Measurements from ENCODE around the gene SPOCK2.

The SPOCK2 gene

DNA sequence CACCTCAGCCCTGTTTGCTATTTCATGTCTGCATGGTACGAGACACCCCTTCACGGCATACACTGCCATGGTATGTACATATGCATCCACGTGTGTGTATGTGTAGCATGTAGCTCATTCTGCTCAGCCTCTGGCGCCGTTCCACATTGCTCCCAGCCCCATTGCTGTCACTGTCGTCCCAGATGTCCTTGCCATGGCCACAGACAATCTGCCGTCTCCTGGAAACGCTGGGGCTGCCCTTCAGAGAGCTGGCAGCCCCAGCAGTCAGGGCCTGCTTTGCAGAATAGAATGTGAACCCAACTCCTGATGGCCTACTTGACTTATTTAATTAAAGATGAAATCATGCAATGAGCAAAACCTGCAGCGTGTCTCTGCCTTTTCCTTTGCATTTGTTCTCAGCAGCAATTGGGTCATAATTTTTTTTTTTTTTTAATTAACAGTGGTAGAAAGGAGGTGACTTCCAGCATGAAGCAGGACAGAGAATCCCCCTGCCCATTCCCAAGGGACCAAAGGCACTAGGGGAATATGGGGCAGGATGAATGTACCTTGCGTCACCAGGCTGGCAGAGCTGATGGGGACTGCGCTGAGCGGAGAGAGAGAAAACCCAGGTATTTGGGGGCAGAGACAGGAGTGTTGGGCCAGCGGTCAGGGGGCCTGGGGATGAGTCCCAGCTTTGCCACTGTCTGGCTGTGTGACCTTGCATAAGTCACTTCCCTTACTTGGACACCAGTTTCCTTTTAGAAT, 75.0 kb downstream of the SPOCK2 start:
- Histone ChIP-seq H3K9ac (ENCODE audit: insufficient read length) (no peak overlapping the region), H3K27ac (no peak overlapping the region), H3K9me3 (ENCODE audit: low read depth, low read length) (no peaks in the 10 kb centered on the region), H3K4me3 (no peak overlapping the region), H3K36me3 (ENCODE audit: insufficient read depth, low read length) (no peaks in the 10 kb centered on the region; the same call in 1 of the 2 replicates)
- no peak for DNase-seq (ENCODE audit: low read depth, low spot score)
- TF ChIP-seq EZH2 (IDR thresholded peaks at IDR 0.05) (no peak), POLR2AphosphoS5 (IDR thresholded peaks at IDR 0.05; ENCODE audit: borderline replicate concordance, low read depth, low read length) (no peak), FOXP2 (optimal IDR thresholded peaks at IDR 0.05; ENCODE audit: control extremely low read depth, extremely low read length, insufficient read depth) (no peak)

DNA sequence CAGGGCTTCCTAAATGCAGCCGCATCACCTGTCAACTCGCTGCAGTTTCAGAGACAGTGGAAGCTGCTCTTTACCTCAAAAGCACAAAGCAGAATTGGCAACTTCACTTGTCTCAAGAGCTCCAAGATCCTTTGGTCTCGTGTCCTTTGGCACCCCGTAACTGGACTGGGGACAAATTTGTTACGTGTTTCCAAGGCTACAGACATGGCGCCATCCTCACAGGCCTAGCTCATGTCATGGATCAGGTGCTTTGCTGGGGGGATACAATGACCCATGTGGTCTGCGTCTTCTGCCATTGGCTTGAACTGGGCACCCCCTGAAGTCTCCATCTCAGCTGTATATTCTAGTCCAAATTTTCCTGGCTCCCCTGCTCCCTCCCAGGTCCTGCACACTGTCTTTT, 75.6 kb downstream of the SPOCK2 start:
- H3K36me3 ChIP-seq (ENCODE audit: insufficient read depth, low read length): no peaks in the 10 kb centered on the region; the same call in 1 of the 2 replicates
- no peak overlapping the region for H3K9ac ChIP-seq (ENCODE audit: insufficient read length)
- no peak overlapping the region for H3K27ac ChIP-seq

DNA sequence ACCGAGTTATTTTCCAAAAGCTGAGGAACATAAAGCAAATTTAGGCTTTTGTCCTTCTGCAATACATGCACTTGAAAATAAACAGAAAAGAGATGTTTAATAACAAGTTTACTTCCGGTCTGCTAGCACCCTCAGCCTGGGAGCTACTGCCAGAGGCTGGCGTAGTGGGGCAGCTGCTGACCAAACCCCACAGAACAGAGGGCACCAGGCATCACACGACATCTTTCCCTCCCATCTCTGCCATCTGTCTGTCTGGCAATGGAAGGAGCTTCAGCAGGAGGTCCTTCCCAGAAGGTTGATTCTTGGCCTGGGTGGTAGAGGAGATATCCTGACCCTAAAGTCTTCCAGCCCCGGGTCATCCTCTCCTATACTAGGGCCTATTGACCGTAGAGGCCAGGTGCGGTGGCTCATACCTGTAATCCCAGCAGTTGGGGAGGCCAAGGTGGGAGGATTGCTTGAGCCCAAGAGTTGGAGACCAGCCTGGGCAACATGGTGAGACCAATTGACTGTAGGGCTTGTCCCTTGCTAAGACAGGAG, 76.3 kb downstream of the SPOCK2 start:
- DNase-seq (ENCODE audit: low read depth, low spot score): no peak
- H3K4me3 ChIP-seq: no peak overlapping the region
- H3K36me3 ChIP-seq (ENCODE audit: insufficient read depth, low read length): no peaks in the 10 kb centered on the region; the same call in 1 of the 2 replicates
- H3K9ac ChIP-seq (ENCODE audit: insufficient read length): no peak overlapping the region
- no peak for TF ChIP-seq EZH2 (IDR thresholded peaks at IDR 0.05)
- TF ChIP-seq FOXP2 (optimal IDR thresholded peaks at IDR 0.05; ENCODE audit: control extremely low read depth, extremely low read length, insufficient read depth): no peak
- no peak for TF ChIP-seq POLR2AphosphoS5 (IDR thresholded peaks at IDR 0.05; ENCODE audit: borderline replicate concordance, low read depth, low read length)
- no peak overlapping the region for H3K27ac ChIP-seq
- H3K9me3 ChIP-seq (ENCODE audit: low read depth, low read length): no peaks in the 10 kb centered on the region

More for the DNA sequence above, 75.6 kb downstream of the SPOCK2 start:
- H3K4me3 ChIP-seq: no peak overlapping the region
- H3K9me3 ChIP-seq (ENCODE audit: low read depth, low read length): no peaks in the 10 kb centered on the region
- no peak for DNase-seq (ENCODE audit: low read depth, low spot score)
- TF ChIP-seq FOXP2 (optimal IDR thresholded peaks at IDR 0.05; ENCODE audit: control extremely low read depth, extremely low read length, insufficient read depth) (no peak), POLR2AphosphoS5 (IDR thresholded peaks at IDR 0.05; ENCODE audit: borderline replicate concordance, low read depth, low read length) (no peak)

DNA sequence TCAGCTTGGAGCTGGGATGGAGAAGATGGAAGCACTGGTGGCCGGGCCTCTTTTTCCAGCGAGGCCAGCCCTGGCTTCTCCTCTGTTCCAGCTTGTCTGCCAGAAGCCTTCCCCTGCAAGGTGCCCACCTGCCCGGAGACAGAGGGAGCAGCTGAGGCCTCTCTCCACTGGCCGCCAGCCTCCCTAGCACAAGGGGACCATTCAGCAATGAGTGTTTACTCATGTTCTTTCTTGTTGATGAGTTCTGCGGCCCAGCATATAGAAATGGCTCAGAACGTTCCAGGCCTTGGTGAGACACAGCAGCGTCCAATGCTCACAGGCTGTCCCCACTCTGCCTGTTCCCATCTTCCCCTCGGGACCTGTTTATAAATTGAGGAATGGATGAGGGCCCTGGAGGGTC, 76.9 kb downstream of the SPOCK2 start:
- H3K36me3 ChIP-seq (ENCODE audit: insufficient read depth, low read length): no peaks in the 10 kb centered on the region; the same call in 1 of the 2 replicates
- no peak overlapping the region for H3K4me3 ChIP-seq
- no peaks in the 10 kb centered on the region for H3K9me3 ChIP-seq (ENCODE audit: low read depth, low read length)
- no peak for DNase-seq (ENCODE audit: low read depth, low spot score)
- no peak overlapping the region for H3K27ac ChIP-seq
- no peak overlapping the region for H3K9ac ChIP-seq (ENCODE audit: insufficient read length)
- TF ChIP-seq POLR2AphosphoS5 (IDR thresholded peaks at IDR 0.05; ENCODE audit: borderline replicate concordance, low read depth, low read length) (no peak), FOXP2 (optimal IDR thresholded peaks at IDR 0.05; ENCODE audit: control extremely low read depth, extremely low read length, insufficient read depth) (no peak), EZH2 (IDR thresholded peaks at IDR 0.05) (no peak)

DNA sequence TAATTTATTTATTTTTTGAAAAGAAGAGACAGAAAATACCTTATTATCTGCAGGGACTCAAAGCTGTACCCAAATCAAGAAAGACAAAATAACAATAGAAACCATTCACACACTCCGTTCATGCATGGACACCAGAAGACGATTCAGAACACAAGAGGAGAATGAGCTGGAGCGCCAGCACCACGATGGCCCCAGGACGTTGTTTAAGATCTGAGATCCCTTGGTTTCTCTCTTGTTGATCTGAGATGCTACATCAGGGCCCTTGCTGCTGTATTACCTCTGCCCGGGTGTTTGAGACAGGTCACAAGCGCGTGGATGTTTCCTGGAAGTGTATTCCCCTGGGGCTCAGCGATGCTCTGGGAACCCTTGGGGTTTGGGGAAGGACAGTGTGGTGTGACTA, 77.3 kb downstream of the SPOCK2 start:
- no peaks in the 10 kb centered on the region; the same call in 1 of the 2 replicates for H3K36me3 ChIP-seq (ENCODE audit: insufficient read depth, low read length)
- TF ChIP-seq FOXP2 (optimal IDR thresholded peaks at IDR 0.05; ENCODE audit: control extremely low read depth, extremely low read length, insufficient read depth) (no peak), POLR2AphosphoS5 (IDR thresholded peaks at IDR 0.05; ENCODE audit: borderline replicate concordance, low read depth, low read length) (no peak), EZH2 (IDR thresholded peaks at IDR 0.05) (no peak)

DNA sequence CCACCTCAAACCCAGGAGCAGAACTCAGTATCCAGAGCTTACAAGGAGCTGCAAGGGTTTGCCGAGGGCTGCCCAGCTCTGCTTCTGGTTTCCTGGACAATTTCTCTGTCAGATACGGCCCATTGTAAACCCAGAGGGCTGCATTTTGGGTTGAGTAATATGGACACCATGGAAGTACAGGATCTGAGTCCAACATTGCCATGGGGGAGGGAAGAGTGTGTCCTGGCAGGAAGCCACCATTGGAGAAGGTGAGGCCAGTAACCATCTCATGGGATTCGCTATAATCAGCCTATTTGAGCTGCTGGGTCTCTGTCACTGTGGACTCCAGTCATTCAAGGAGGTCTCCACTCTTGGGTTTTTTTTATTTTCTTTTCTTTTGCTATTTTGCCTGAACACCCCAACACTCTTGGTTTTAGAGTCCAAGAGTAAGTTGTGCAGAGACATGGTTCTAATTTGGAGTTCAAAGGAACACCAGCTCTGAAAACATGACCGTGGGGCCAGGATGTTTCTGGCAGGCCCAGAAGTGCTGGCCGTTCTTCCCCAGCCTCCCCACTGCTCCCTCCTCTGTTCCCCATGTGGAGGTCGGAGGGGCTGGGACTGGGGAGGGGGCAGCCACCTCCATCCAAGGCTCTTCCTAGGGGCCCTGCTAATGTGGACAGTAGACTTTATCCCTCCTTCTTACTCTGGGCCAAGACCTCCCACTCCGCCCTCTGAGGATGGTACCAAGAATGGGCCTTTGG, 77.9 kb downstream of the SPOCK2 start:
- Histone ChIP-seq H3K9ac (ENCODE audit: insufficient read length) (no peak overlapping the region), H3K9me3 (ENCODE audit: low read depth, low read length) (no peaks in the 10 kb centered on the region), H3K4me3 (no peak overlapping the region), H3K27ac (peak overlapping the region; percentile 92), H3K36me3 (ENCODE audit: insufficient read depth, low read length) (no peaks in the 10 kb centered on the region; the same call in 1 of the 2 replicates)
- TF ChIP-seq EZH2 (IDR thresholded peaks at IDR 0.05): no peak
- TF ChIP-seq POLR2AphosphoS5 (IDR thresholded peaks at IDR 0.05; ENCODE audit: borderline replicate concordance, low read depth, low read length): no peak
- no peak for TF ChIP-seq FOXP2 (optimal IDR thresholded peaks at IDR 0.05; ENCODE audit: control extremely low read depth, extremely low read length, insufficient read depth)
- no peak for DNase-seq (ENCODE audit: low read depth, low spot score)

More for the DNA sequence above, 77.3 kb downstream of the SPOCK2 start:
- no peak overlapping the region for H3K4me3 ChIP-seq
- 0 out of 2 replicates have a peak overlapping the region, but pooled peaks have one; percentile 92 for H3K27ac ChIP-seq
- no peak for DNase-seq (ENCODE audit: low read depth, low spot score)
- no peak overlapping the region for H3K9ac ChIP-seq (ENCODE audit: insufficient read length)
- H3K9me3 ChIP-seq (ENCODE audit: low read depth, low read length): no peaks in the 10 kb centered on the region

DNA sequence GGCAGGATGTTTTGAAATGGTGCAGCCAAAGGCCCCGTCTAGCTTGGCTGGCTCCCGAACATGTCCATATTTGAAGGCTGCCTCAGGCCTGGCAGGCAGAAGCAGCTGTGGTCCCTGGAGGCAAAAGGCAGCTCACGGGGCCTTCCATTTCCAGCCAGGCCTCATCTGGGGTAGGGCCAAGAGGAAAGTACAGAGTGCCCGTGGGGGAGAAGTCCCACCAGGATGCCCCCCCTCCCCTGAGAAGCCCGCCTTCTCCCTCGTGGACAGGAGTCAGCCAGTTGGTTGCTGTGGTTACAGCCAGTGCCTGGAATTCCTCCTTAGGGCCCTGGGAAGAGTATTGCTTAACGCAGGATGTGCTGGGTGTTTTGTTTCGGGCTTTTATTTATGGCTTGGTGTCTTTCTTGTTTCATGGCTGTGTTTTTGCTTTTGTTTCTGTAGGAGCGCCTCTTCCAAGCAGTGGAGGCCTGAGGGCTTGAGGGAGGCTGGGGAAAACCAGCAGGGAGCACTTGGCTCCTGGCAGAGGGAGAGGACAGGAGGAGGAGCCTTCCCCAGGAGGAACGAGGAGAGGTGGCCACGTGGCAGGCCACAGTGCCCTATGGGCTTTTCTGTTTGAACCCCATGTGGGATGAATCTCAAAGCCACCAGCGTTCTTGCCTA, 78.8 kb downstream of the SPOCK2 start:
- Histone ChIP-seq H3K27ac (peak overlapping the region; percentile 92), H3K9ac (ENCODE audit: insufficient read length) (no peak overlapping the region)
- peak; percentile 36; the same call in 1 of the 2 replicates for TF ChIP-seq POLR2AphosphoS5 (IDR thresholded peaks at IDR 0.05; ENCODE audit: borderline replicate concordance, low read depth, low read length)
- TF ChIP-seq EZH2 (IDR thresholded peaks at IDR 0.05): no peak
- TF ChIP-seq FOXP2 (optimal IDR thresholded peaks at IDR 0.05; ENCODE audit: control extremely low read depth, extremely low read length, insufficient read depth): peak; percentile 53

More for the DNA sequence above, 78.8 kb downstream of the SPOCK2 start:
- H3K4me3 ChIP-seq: peak overlapping the region; percentile 25; the same call in 1 of the 2 replicates
- no peaks in the 10 kb centered on the region; the same call in 1 of the 2 replicates for H3K36me3 ChIP-seq (ENCODE audit: insufficient read depth, low read length)
- peak; percentile 63 for DNase-seq (ENCODE audit: low read depth, low spot score)
- no peaks in the 10 kb centered on the region for H3K9me3 ChIP-seq (ENCODE audit: low read depth, low read length)

Measured in SK-N-MC (cell line).